GM20431 (cell line): Measurements from ENCODE around the gene INPP4B.

Source experiments
- in situ Hi-C: fragments of 300-500 bp; cut with MseI, MboI; formaldehyde crosslinking; loops from one replicate; pipeline ENCODE4 v1.15.0; 2020; ENCODE audit warnings: low sequenced_read_pairs; ENCODE audit not compliant: unreplicated experiment

The INPP4B gene

GRCh38 chr4:142366769-142367181 lies 479.3 kb downstream of the INPP4B start:
- in situ Hi-C loops: no loop called here

DNA sequence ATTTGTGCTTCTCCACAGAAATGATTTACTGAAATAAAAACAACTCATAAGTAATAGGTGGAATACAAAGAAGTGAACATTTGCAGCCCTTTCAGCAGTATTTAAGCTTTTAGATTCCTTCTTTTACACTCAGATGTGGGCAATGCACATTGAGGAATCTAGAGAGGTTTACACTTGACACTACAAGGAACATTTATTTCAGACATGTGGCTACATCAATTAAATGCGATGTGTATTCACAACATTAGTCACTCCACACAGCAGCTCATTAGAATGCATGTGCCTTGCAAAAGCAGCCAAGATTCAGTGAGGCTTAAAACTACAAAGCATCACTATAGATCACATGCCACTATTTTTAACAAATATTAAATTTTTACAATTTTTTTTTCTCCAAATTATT lies 480.7 kb downstream of the INPP4B start:
- in situ Hi-C loops: no loop called here

GRCh38 chr4:142363686-142364085 lies 482.4 kb downstream of the INPP4B start:
- in situ Hi-C loops: no loop called here

DNA sequence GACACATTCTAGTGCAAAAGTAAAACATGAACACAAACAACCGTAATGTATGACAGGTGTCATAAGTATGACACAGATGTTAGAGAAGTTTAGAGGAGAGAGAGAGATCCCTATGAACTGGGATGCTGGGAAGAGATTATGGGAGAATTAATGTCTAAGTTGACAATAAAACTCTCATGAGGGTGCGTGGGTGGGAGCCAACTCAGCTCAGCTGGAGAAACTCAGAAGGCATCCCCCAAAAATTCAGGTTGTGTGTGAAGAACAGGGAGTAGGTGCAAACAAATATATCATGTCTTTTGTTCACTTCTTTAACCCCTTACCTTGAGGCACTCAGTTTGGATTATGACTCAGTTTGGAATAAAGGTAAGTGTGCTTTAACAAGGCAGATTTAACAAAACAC lies 484.1 kb downstream of the INPP4B start:
- in situ Hi-C loops: no loop called here

- in situ Hi-C loops: no loop called here
Observed at GRCh38 chr4:142360657-142361056, 485.4 kb downstream of the INPP4B start.

GRCh38 chr4:142358656-142359055 lies 487.4 kb downstream of the INPP4B start:
- in situ Hi-C loops: no loop called here

GRCh38 chr4:142356801-142357200 lies 489.3 kb downstream of the INPP4B start:
- in situ Hi-C loops: no loop called here

GRCh38 chr4:142356118-142356759 lies 489.9 kb downstream of the INPP4B start:
- in situ Hi-C loops: no loop called here

DNA sequence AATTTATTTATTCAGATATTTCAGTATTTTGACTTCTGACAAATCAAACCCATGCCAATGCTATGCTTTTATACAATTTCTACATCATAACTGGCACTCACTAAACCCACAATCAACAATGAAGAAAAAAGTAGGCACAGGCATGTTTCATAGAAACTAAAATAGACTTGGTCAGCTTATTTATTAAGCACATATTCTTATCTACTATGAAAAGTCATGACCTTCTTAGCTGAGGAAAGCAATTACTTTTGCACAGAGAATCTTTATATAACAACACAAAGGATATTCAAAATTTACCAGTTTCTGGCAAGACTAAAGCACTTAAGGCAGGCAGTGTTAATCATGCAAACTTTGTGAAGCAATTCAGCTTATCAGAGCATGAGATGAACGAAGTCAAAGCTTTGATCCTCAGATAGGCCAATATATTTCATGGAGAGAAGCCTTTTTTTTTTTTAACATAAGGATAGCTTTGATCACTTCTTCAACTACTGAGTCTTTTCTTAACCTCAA lies 490.6 kb downstream of the INPP4B start:
- in situ Hi-C loops: no loop called here

- in situ Hi-C loops: no loop called here
Observed at GRCh38 chr4:142354794-142355420, 491.2 kb downstream of the INPP4B start.

DNA sequence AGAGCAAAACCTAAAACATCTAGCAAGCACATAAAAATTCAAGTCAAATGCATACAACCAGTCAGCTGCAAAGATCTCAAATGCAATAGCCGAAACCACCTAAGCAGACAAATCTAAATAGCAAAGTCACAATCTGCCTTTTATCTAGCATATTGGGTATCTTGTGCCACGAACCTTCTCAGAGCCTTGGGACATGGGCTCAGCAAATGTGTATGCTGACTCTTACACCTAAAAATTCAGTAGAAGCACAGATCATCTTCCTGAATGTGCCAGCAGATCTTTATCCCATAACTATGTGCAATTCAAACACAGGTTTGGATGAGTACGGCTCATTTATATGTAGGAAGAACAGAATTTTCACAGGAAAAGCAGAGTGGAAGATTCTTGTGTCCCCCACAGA lies 492.1 kb downstream of the INPP4B start:
- in situ Hi-C loops: no loop called here

- in situ Hi-C loops: no loop called here
Observed at GRCh38 chr4:142353149-142353738, 492.9 kb downstream of the INPP4B start.

- in situ Hi-C loops: no loop called here
Observed at GRCh38 chr4:142352712-142353111, 493.4 kb downstream of the INPP4B start.

DNA sequence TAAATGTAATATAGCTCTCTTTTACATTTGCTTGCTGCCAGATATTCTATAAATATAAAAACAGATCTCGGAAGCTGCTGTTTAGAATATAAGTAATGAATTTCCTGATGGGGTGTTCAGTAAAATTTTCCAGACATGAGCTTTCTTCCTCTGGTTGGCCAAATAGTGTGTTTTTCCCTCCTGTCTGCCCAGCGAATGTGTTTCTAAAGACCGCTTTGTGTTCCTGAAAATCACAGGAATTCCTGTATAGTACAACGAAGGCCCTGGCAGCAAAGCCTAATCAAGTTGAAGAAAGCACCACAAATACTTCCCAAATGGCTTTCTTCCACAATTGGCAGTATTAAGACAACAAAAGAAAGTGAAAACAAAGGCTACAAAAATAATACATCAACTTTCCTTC lies 494.1 kb downstream of the INPP4B start:
- in situ Hi-C loops: no loop called here

GRCh38 chr4:142350871-142351270 lies 495.2 kb downstream of the INPP4B start:
- in situ Hi-C loops: no loop called here

- in situ Hi-C loops: no loop called here
Observed at GRCh38 chr4:142348613-142349021, 497.5 kb downstream of the INPP4B start.

DNA sequence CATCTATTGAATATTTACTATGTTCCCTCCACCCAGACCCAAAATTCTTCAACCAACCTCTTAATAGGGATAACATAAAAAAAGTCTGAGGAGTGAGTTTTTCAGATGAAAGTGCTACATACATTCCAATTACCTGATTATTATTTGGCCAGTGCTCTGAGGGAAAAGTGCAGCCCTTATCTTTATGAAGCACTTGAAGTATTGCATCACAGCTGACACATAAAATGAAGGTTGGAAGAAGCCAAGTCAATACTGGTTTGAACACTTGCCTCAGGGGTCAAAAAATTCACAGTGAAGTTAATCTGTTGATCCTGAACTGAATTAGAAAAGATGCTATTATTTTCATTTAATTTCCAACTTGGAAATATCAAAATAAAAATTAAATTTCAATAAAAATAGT lies 498.9 kb downstream of the INPP4B start:
- in situ Hi-C loops: no loop called here

DNA sequence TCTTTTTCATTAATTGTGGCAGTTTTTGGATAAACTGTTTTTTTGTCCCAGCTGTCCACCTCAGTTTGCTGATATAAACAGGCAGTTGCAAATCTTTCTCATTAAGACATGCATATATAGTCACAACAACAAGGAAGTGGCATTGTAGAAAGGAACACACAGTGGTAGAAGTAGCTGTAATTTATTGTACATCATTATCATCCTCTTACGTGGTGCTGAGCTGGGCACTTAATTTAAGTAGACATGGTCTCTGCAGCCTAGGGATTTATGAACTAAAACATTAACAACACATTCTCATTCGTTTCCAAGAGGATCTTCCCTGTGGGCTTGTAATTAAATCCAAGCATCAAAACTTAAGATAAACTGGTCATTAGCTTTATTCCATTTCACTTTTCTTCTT lies 500.2 kb downstream of the INPP4B start:
- in situ Hi-C loops: no loop called here

- in situ Hi-C loops: no loop called here
Observed at GRCh38 chr4:142341268-142341667, 504.8 kb downstream of the INPP4B start.

DNA sequence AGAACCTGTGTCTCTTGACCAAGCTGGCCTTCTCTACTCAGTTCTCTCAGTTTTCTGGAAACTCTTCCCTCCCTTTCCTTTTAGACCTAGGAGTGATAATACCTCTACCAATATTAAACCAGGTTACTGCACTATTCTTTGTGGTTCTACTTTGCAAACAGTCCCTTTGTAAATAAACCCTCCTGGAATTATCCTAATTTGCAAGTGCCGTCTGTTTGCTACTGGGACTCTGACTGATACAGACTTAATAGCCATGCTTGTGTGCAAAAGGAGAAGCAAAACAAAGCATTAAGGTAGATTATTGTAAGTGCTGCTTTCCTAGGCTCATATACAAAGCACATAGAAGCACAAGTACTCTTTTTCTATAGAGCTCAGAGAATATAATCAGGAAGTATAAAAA lies 507.0 kb downstream of the INPP4B start:
- in situ Hi-C loops: no loop called here

DNA sequence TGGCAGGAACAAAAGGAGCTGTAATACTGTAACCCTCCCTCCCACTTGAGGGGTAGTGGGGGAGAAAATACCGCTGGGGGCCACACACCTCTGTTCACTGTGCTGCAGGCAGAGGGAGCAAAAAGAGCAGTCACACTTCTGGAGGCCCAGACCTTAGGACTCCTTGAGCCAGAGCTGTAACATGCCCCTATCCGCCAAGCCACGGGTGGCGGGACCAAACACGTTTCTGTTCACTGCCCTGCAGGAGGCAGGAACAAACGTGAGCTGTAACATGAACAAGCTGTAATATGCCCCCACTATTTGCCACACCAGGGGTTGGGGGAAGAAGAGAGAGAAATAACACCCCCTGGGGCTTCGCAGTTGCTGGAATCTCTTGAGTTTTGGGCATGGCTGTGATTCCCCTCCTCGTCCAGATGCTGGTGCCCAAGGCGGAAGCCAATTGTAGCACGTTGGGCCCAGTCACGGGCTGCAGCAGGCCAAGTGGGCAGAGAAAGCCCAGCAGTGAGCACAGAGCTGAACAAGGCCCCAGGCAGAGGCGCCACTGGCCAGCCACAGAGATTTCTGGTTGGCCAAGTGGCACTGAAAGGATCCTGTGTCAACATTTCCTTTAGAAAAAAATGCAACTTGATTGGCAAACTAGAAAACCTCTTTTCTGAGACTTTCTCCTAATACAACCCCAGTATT lies 509.7 kb downstream of the INPP4B start:
- in situ Hi-C loops: no loop called here
